ENCODE measurements around the gene GPR158. TPM values are rescaled to one million over a fixed set of nuclear protein-coding genes. Genes with fewer than 3 reads are reported as not detected.

GPR158 gene
- total and polyA plus RNA-seq, 9 of the 15 experiments (the other 6 are each of a cell fraction or from before 2014, with no cell fraction given) = 4.0 to 7.6 (median 5.0) TPM

GRCh38 chr10:25481467-25481866 is 306.7 kb downstream of the GPR158 start:
- H3K79me2 ChIP-seq (ENCODE audit: control insufficient read depth, insufficient read depth, low read length) = no peaks in the 10 kb centered on the region
- H3K9ac ChIP-seq (ENCODE audit: insufficient read depth in 1 of 2, low read depth in 2 of 2, low read length in 2 of 2) = no peak overlapping the region
- H3K9me1 ChIP-seq (ENCODE audit: control insufficient read depth, insufficient read depth, low read length) = no peaks in the 10 kb centered on the region
- no peak overlapping the region for H2AFZ ChIP-seq (ENCODE audit: low read depth, low read length)
- 0 out of 2 replicates have a peak, but pooled peaks cover 3% of the 10 kb centered on the region for H4K20me1 ChIP-seq (replicated peaks; ENCODE audit: control insufficient read depth, insufficient read depth, low read length)
- peaks cover 9% of the 10 kb centered on the region; the same call in 2 of the 3 replicates for H3K36me3 ChIP-seq (ENCODE audit: control insufficient read depth, insufficient read depth, low read length)
- no peaks in the 10 kb centered on the region for H3K4me1 ChIP-seq (replicated peaks in 1 of 2; ENCODE audit: control insufficient read depth in 2 of 2, insufficient read depth in 2 of 2, low read length in 2 of 2)
- H3K27ac ChIP-seq (ENCODE audit: extremely low read depth, low read depth, low read length) = no peak overlapping the region
- no TSS peak for BruUV-seq (replicated peaks)
- no peak for ATAC-seq
- H3K27me3 ChIP-seq (ENCODE audit: control insufficient read depth in 2 of 2, insufficient read depth in 2 of 2, low read length in 2 of 2) = no peaks in the 10 kb centered on the region
- CTCF ChIA-PET (ENCODE audit: low intra/inter-chr PET ratio) = interaction anchor here (0.6 kb wide), 1 partner anchor 440 kb away, joined by 3 read pairs; no protein-coding TSS in a partner anchor
- POLR2A ChIA-PET = no interaction called here
- H3K4me3 ChIP-seq = no peak overlapping the region
- H3K9me3 ChIP-seq (replicated peaks; ENCODE audit: control insufficient read depth, insufficient read depth, low read depth, low read length) = no peaks in the 10 kb centered on the region
- 64% methylated on average over 3 of the region's 3 CpGs for WGBS (ENCODE audit: insufficient coverage, low coverage, missing lambda C conversion rate)
- DNase-seq (ENCODE audit: extremely low read depth in 1 of 4, low spot score in 3 of 4) = no peak
- H3K4me2 ChIP-seq (ENCODE audit: insufficient read depth, low read length) = no peak overlapping the region
- in situ Hi-C loops (cut with MboI) (no loop called here), intact Hi-C loops (cut with micrococcal nuclease) (no loop called here)
- no peak for FAIRE-seq
- TF ChIP-seq EP300 (IDR thresholded peaks at IDR 0.05; ENCODE audit: low read length) (no peak), RBFOX2 (IDR thresholded peaks at IDR 0.05; ENCODE audit: low read depth, low read length) (no peak), MGA (IDR thresholded peaks at IDR 0.05) (no peak), ZNF584 (CRISPR knock-in tag; IDR thresholded peaks at IDR 0.05; ENCODE audit: low read depth) (no peak), SLC30A9 (CRISPR knock-in tag; IDR thresholded peaks at IDR 0.05) (no peak), ELF4 (CRISPR knock-in tag; IDR thresholded peaks at IDR 0.05) (no peak)
- TF ChIP-seq, protein P1, sequence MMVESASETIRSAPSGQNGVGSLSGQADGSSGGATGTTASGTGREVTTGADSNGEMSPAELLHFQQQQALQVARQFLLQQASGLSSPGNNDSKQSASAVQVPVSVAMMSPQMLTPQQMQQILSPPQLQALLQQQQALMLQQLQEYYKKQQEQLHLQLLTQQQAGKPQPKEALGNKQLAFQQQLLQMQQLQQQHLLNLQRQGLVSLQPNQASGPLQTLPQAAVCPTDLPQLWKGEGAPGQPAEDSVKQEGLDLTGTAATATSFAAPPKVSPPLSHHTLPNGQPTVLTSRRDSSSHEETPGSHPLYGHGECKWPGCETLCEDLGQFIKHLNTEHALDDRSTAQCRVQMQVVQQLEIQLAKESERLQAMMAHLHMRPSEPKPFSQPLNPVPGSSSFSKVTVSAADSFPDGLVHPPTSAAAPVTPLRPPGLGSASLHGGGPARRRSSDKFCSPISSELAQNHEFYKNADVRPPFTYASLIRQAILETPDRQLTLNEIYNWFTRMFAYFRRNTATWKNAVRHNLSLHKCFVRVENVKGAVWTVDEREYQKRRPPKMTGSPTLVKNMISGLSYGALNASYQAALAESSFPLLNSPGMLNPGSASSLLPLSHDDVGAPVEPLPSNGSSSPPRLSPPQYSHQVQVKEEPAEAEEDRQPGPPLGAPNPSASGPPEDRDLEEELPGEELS (CRISPR knock-in tag; IDR thresholded peaks at IDR 0.05; ENCODE audit: borderline replicate concordance) = no peak
- TF ChIP-seq, protein P2, sequence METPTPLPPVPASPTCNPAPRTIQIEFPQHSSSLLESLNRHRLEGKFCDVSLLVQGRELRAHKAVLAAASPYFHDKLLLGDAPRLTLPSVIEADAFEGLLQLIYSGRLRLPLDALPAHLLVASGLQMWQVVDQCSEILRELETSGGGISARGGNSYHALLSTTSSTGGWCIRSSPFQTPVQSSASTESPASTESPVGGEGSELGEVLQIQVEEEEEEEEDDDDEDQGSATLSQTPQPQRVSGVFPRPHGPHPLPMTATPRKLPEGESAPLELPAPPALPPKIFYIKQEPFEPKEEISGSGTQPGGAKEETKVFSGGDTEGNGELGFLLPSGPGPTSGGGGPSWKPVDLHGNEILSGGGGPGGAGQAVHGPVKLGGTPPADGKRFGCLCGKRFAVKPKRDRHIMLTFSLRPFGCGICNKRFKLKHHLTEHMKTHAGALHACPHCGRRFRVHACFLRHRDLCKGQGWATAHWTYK (CRISPR knock-in tag; IDR thresholded peaks at IDR 0.05) = no peak
